Aorta (tissue), 5 donors: ENCODE data around the gene ACKR1. TPM values are rescaled to one million over a fixed set of nuclear protein-coding genes. Genes with fewer than 3 reads are reported as not detected.

Experiments used
- ATAC-seq: fragments of 200-7000 bp; cut with Tn5 transposase; one replicate; pipeline ENCODE4 v1.9.1; 2022; ENCODE audit warnings: moderate library complexity; ENCODE audit not compliant: low FRiP score
- DNase-seq, 2 donors: peaks; one replicate each; pipeline ENCODE4 v3.0.0-alpha.2; 2020
- H3K27ac ChIP-seq, 2 donors: one replicate each; pipeline ENCODE4 v1.5.1; 2013; ENCODE audit warnings: low read length in 2 of 2, mild to moderate bottlenecking in 2 of 2, moderate library complexity in 2 of 2, control low read depth in 1 of 2, inconsistent platforms in 1 of 2, low read depth in 1 of 2
- H3K27me3 ChIP-seq, 2 donors: one replicate each; pipeline ENCODE4 v1.6.1; 2013; ENCODE audit warnings: control low read depth in 1 of 2, low read length in 1 of 2, mild to moderate bottlenecking in 1 of 2, moderate library complexity in 1 of 2; ENCODE audit not compliant: insufficient read depth in 2 of 2, control insufficient read depth in 1 of 2
- H3K36me3 ChIP-seq, 2 donors: one replicate each; pipeline ENCODE4 v1.6.1; 2013; ENCODE audit warnings: control low read depth in 1 of 2, low read length in 1 of 2, mild to moderate bottlenecking in 1 of 2; ENCODE audit not compliant: insufficient read depth in 2 of 2, control insufficient read depth in 1 of 2
- H3K4me1 ChIP-seq, 2 donors: one replicate each; pipeline ENCODE4 v1.6.1; 2013; ENCODE audit warnings: low read length in 2 of 2, control low read depth in 1 of 2, mild to moderate bottlenecking in 1 of 2, moderate library complexity in 1 of 2; ENCODE audit not compliant: insufficient read depth in 2 of 2, control insufficient read depth in 1 of 2
- H3K4me3 ChIP-seq, 2 donors: one replicate each; pipeline ENCODE4 v1.5.1; 2013; ENCODE audit warnings: low read length in 2 of 2, control low read depth in 1 of 2, mild to moderate bottlenecking in 1 of 2
- H3K9me3 ChIP-seq: one replicate; pipeline ENCODE4 v1.6.1; 2013; ENCODE audit warnings: mild to moderate bottlenecking, low read length; ENCODE audit not compliant: control insufficient read depth
- WGBS, 2 donors: extraction: QIAGEN DNeasy Blood & Tissue Kit; methylation state at CpG; one replicate each; pipeline ENCODE4 v1.1.7; 2013; 5-methylcytosine and 5-hydroxymethylcytosine counted together
- intact Hi-C, 2 donors: fragments of 100-400 bp; cut with DNase I; formaldehyde crosslinking; loops; one replicate each; pipeline versions ENCODE4 v1.14.2 to v1.15.0; 2022
- polyA plus RNA-seq, 2 donors: library from polyadenylated mRNA; stranded (reverse); fragments of 200-250 nt; gene quantifications; one replicate each; pipeline ENCODE4 v1.2.3, GENCODE V29; 2013
- total RNA-seq, 2 donors: library from RNA; stranded (reverse); fragmentation: NEBNext Ultra II Directional; extraction: Animal tissue kit (Norgen Biotek cat#: 25700); gene quantifications; one replicate each; pipeline ENCODE4 v1.2.1, GENCODE V29; 2021
- donor health status: healthy with polysubstance abuse.
- donor health status: Bipolar disorder and iron deficiency.
- donor health status: DM: no; HTN: no; CAD: no.
- donor health status: DM: no; HTN: no; CAD: no.
- donor health status: DM: yes; HTN: yes; CAD: no.

Gene ACKR1
- total and polyA plus RNA-seq, 4 donors = 1.4 to 226 (median 77.1) TPM

- H3K9me3 ChIP-seq = peaks cover 1% of the 10 kb centered on the region
- no peaks in the 10 kb centered on the region for H3K4me1 ChIP-seq
- H3K36me3 ChIP-seq = no peaks in the 10 kb centered on the region
- DNase-seq (no peak), ATAC-seq (no peak)
- no peaks in the 10 kb centered on the region for H3K27me3 ChIP-seq
- intact Hi-C loops = no loop called here
- H3K4me3 ChIP-seq = no peak overlapping the region
- H3K27ac ChIP-seq = no peak overlapping the region
- 50% methylated on average over 2 of the region's 2 CpGs for WGBS, 2 donors
Observed at GRCh38 chr1:159223004-159223403, 18.3 kb downstream of the ACKR1 start.

- Histone ChIP-seq H3K27me3 (no peaks in the 10 kb centered on the region), H3K4me3 (no peak overlapping the region), H3K27ac (no peak overlapping the region), H3K4me1 (no peaks in the 10 kb centered on the region), H3K36me3 (no peaks in the 10 kb centered on the region), H3K9me3 (peaks cover 1% of the 10 kb centered on the region)
- ATAC-seq = no peak
- 64 to 65% methylated on average over 2 of the region's 2 CpGs for WGBS, 2 donors
- no peak for DNase-seq
- intact Hi-C loops = no loop called here
Observed at GRCh38 chr1:159228554-159228953, 23.9 kb downstream of the ACKR1 start.

- Histone ChIP-seq H3K27me3 (no peaks in the 10 kb centered on the region), H3K4me3 (no peak overlapping the region), H3K27ac (no peak overlapping the region), H3K9me3 (peaks cover 1% of the 10 kb centered on the region), H3K4me1 (no peaks in the 10 kb centered on the region), H3K36me3 (no peaks in the 10 kb centered on the region)
- 74% methylated on average over 8 of the region's 8 CpGs for WGBS, 2 donors
- no peak for ATAC-seq
- intact Hi-C loops = no loop called here
- no peak for DNase-seq
Observed at GRCh38 chr1:159229260-159229885, 24.7 kb downstream of the ACKR1 start.

- intact Hi-C loops = no loop called here
- H3K9me3 ChIP-seq = no peaks in the 10 kb centered on the region
- H3K27me3 ChIP-seq = no peaks in the 10 kb centered on the region
- H3K4me3 ChIP-seq = no peak overlapping the region
- H3K36me3 ChIP-seq = no peaks in the 10 kb centered on the region
- WGBS, 2 donors = 12 to 20% methylated on average over 1 of the region's 1 CpG
- no peak overlapping the region for H3K27ac ChIP-seq
- DNase-seq (no peak), ATAC-seq (no peak)
- no peaks in the 10 kb centered on the region for H3K4me1 ChIP-seq
Observed at GRCh38 chr1:159229896-159230295, 25.2 kb downstream of the ACKR1 start.

GRCh38 chr1:159239551-159240220, 35.0 kb downstream of the ACKR1 start:
- intact Hi-C loops = no loop called here
- Histone ChIP-seq H3K27ac (no peak overlapping the region), H3K4me3 (no peak overlapping the region), H3K36me3 (no peaks in the 10 kb centered on the region), H3K9me3 (no peaks in the 10 kb centered on the region), H3K27me3 (peaks cover 0 to 2% of the 10 kb centered on the region in 2 donors), H3K4me1 (no peaks in the 10 kb centered on the region)
- DNase-seq (no peak), ATAC-seq (no peak)
- WGBS, 2 donors = 48 to 59% methylated on average over 4 of the region's 4 CpGs

- Histone ChIP-seq H3K36me3 (no peaks in the 10 kb centered on the region), H3K4me1 (no peaks in the 10 kb centered on the region), H3K27ac (no peak overlapping the region), H3K9me3 (peaks cover 7% of the 10 kb centered on the region), H3K27me3 (no peaks in the 10 kb centered on the region), H3K4me3 (no peak overlapping the region)
- 93 to 96% methylated on average over 3 of the region's 3 CpGs for WGBS, 2 donors
- intact Hi-C loops = no loop called here
- ATAC-seq (no peak), DNase-seq (no peak)
Observed at GRCh38 chr1:159247266-159247665, 42.6 kb downstream of the ACKR1 start.

GRCh38 chr1:159248311-159248710, 43.6 kb downstream of the ACKR1 start:
- Histone ChIP-seq H3K9me3 (peaks cover 7% of the 10 kb centered on the region), H3K4me3 (no peak overlapping the region), H3K4me1 (no peaks in the 10 kb centered on the region), H3K36me3 (no peaks in the 10 kb centered on the region), H3K27me3 (no peaks in the 10 kb centered on the region), H3K27ac (no peak overlapping the region)
- DNase-seq (no peak), ATAC-seq (no peak)
- WGBS, 2 donors = 55 to 68% methylated on average over 1 of the region's 1 CpG
- intact Hi-C loops = no loop called here

GRCh38 chr1:159250638-159251216, 46.1 kb downstream of the ACKR1 start:
- no peak for ATAC-seq
- Histone ChIP-seq H3K36me3 (no peaks in the 10 kb centered on the region), H3K27ac (no peak overlapping the region), H3K27me3 (no peaks in the 10 kb centered on the region), H3K4me3 (no peak overlapping the region), H3K9me3 (peaks cover 7% of the 10 kb centered on the region), H3K4me1 (no peaks in the 10 kb centered on the region)
- 63 to 65% methylated on average over 8 of the region's 8 CpGs for WGBS, 2 donors
- intact Hi-C loops = no loop called here
- DNase-seq = no peak
